Measurements from ENCODE around the gene SAMHD1. TPM values are rescaled to one million over a fixed set of nuclear protein-coding genes. Genes with fewer than 3 reads are reported as not detected.

The SAMHD1 gene
- polyA plus RNA-seq, 1 of the 3 experiments (the other 2 are of a cell fraction), result 5.9 TPM

- Histone ChIP-seq H3K9me2 (no peaks in the 10 kb centered on the region), H3F3A (replicated peaks; ENCODE audit: insufficient read depth) (no peaks in the 10 kb centered on the region), H3K27me3 (ENCODE audit: insufficient read depth) (no peaks in the 10 kb centered on the region), H3K4me1 (ENCODE audit: control insufficient read depth in 1 of 2, insufficient read depth in 2 of 2, low read depth in 1 of 2, low read length in 1 of 2) (no peaks in the 10 kb centered on the region), H3K36me3 (replicated peaks in 1 of 2; ENCODE audit: control insufficient read depth in 1 of 2, insufficient read depth in 2 of 2, low read length in 1 of 2) (no peaks in the 10 kb centered on the region), H3K9me3 (no peaks in the 10 kb centered on the region), H3K27ac (ENCODE audit: low read depth in 2 of 2, low read length in 1 of 2) (no peak overlapping the region), H4K20me1 (ENCODE audit: insufficient read depth) (no peaks in the 10 kb centered on the region), H2AFZ (ENCODE audit: low read depth) (no peak overlapping the region), H3K9ac (no peak overlapping the region), H3K4me2 (no peak overlapping the region), H3K79me2 (ENCODE audit: insufficient read depth) (no peaks in the 10 kb centered on the region), H3K4me3 (ENCODE audit: low read depth in 2 of 2, low read length in 1 of 2) (no peak overlapping the region)
- WGBS (ENCODE audit: low lambda C conversion rate), result 93% methylated on average over 1 of the region's 1 CpG
- ChIA-PET CTCF (interaction anchor here (1.4 kb wide), 1 partner anchor 8 kb away, joined by 4 read pairs; no protein-coding TSS in a partner anchor), POLR2A (no interaction called here)
- DNase-seq, result no peak
- TF ChIP-seq TAF1 (IDR thresholded peaks at IDR 0.05; ENCODE audit: borderline replicate concordance, low read depth, low read length) (no peak), MXI1 (IDR thresholded peaks at IDR 0.05; ENCODE audit: low read depth, low read length) (no peak)
Measured at GRCh38 chr20:36927704-36928103, 23.8 kb downstream of the SAMHD1 start.

GRCh38 chr20:36926653-36927200 is 24.8 kb downstream of the SAMHD1 start:
- Histone ChIP-seq H3K9me2 (no peaks in the 10 kb centered on the region), H3K9me3 (no peaks in the 10 kb centered on the region), H3K4me2 (no peak overlapping the region), H3F3A (replicated peaks; ENCODE audit: insufficient read depth) (no peaks in the 10 kb centered on the region), H3K4me1 (ENCODE audit: control insufficient read depth in 1 of 2, insufficient read depth in 2 of 2, low read depth in 1 of 2, low read length in 1 of 2) (no peaks in the 10 kb centered on the region), H3K27me3 (ENCODE audit: insufficient read depth) (no peaks in the 10 kb centered on the region), H3K4me3 (ENCODE audit: low read depth in 2 of 2, low read length in 1 of 2) (no peak overlapping the region), H3K27ac (ENCODE audit: low read depth in 2 of 2, low read length in 1 of 2) (no peak overlapping the region), H3K36me3 (replicated peaks in 1 of 2; ENCODE audit: control insufficient read depth in 1 of 2, insufficient read depth in 2 of 2, low read length in 1 of 2) (no peaks in the 10 kb centered on the region), H3K79me2 (ENCODE audit: insufficient read depth) (no peaks in the 10 kb centered on the region), H2AFZ (ENCODE audit: low read depth) (no peak overlapping the region), H4K20me1 (ENCODE audit: insufficient read depth) (no peaks in the 10 kb centered on the region), H3K9ac (no peak overlapping the region)
- 88% methylated on average over 6 of the region's 6 CpGs for WGBS (ENCODE audit: low lambda C conversion rate)
- ChIA-PET POLR2A (no interaction called here), CTCF (no interaction called here)
- DNase-seq, result no peak
- TF ChIP-seq SIN3A (IDR thresholded peaks at IDR 0.05; ENCODE audit: borderline replicate concordance, low read depth, low read length), result no peak
- no peak for TF ChIP-seq NRF1 (IDR thresholded peaks at IDR 0.05; ENCODE audit: low read depth, low read length)
- no peak for TF ChIP-seq MXI1 (IDR thresholded peaks at IDR 0.05; ENCODE audit: low read depth, low read length)
- no peak for TF ChIP-seq SMC3 (IDR thresholded peaks at IDR 0.05; ENCODE audit: low read depth, low read length)
- TF ChIP-seq TEAD4 (IDR thresholded peaks at IDR 0.05; ENCODE audit: borderline replicate concordance, insufficient read depth), result no peak
- no peak for TF ChIP-seq CHD2 (IDR thresholded peaks at IDR 0.05; ENCODE audit: low read length, partially characterized antibody)
- no peak for TF ChIP-seq RFX5 (IDR thresholded peaks at IDR 0.05; ENCODE audit: low read length)
- TF ChIP-seq EP300 (IDR thresholded peaks at IDR 0.05; ENCODE audit: borderline replicate concordance in 1 of 2, low read depth in 1 of 2, low read length in 1 of 2), result no peak
- TF ChIP-seq MEF2A (IDR thresholded peaks at IDR 0.05; ENCODE audit: borderline replicate concordance, low read depth), result no peak
- TF ChIP-seq YY1 (IDR thresholded peaks at IDR 0.05; ENCODE audit: low read depth), result no peak
- TF ChIP-seq EZH2phosphoT487 (IDR thresholded peaks at IDR 0.05; ENCODE audit: borderline replicate concordance, low read depth), result no peak
- no peak for TF ChIP-seq TAF1 (IDR thresholded peaks at IDR 0.05; ENCODE audit: borderline replicate concordance, low read depth, low read length)

- Histone ChIP-seq H3F3A (replicated peaks; ENCODE audit: insufficient read depth) (no peaks in the 10 kb centered on the region), H3K9me2 (no peaks in the 10 kb centered on the region), H3K4me1 (ENCODE audit: control insufficient read depth in 1 of 2, insufficient read depth in 2 of 2, low read depth in 1 of 2, low read length in 1 of 2) (no peaks in the 10 kb centered on the region), H3K9ac (no peak overlapping the region), H3K27ac (ENCODE audit: low read depth in 2 of 2, low read length in 1 of 2) (no peak overlapping the region), H3K4me2 (no peak overlapping the region), H3K27me3 (ENCODE audit: insufficient read depth) (no peaks in the 10 kb centered on the region), H3K9me3 (no peaks in the 10 kb centered on the region), H3K4me3 (ENCODE audit: low read depth in 2 of 2, low read length in 1 of 2) (no peak overlapping the region), H4K20me1 (ENCODE audit: insufficient read depth) (no peaks in the 10 kb centered on the region), H3K36me3 (replicated peaks in 1 of 2; ENCODE audit: control insufficient read depth in 1 of 2, insufficient read depth in 2 of 2, low read length in 1 of 2) (no peaks in the 10 kb centered on the region), H2AFZ (ENCODE audit: low read depth) (no peak overlapping the region), H3K79me2 (ENCODE audit: insufficient read depth) (no peaks in the 10 kb centered on the region)
- ChIA-PET CTCF (no interaction called here), POLR2A (no interaction called here)
- TF ChIP-seq TAF1 (IDR thresholded peaks at IDR 0.05; ENCODE audit: borderline replicate concordance, low read depth, low read length) (no peak), REST (IDR thresholded peaks at IDR 0.05; ENCODE audit: low read depth, low read length) (no peak), USF1 (IDR thresholded peaks at IDR 0.05; ENCODE audit: borderline replicate concordance, low read depth) (no peak), MAX (IDR thresholded peaks at IDR 0.05; ENCODE audit: low read depth) (no peak), USF2 (IDR thresholded peaks at IDR 0.05; ENCODE audit: borderline replicate concordance, low read depth, low read length) (no peak)
- DNase-seq, result no peak
- 87% methylated on average over 2 of the region's 2 CpGs for WGBS (ENCODE audit: low lambda C conversion rate)
Measured at GRCh38 chr20:36925234-36925633, 26.3 kb downstream of the SAMHD1 start.
